Psoas muscle (tissue), 8 donors: Measurements from ENCODE around the gene ICAM4. TPM values are rescaled to one million over a fixed set of nuclear protein-coding genes. Genes with fewer than 3 reads are reported as not detected.

Experiments used
- ATAC-seq, 4 donors: fragments of 200-7000 bp; cut with Tn5 transposase; one replicate each; pipeline ENCODE4 v1.9.1; 2020; ENCODE audit warnings: moderate library complexity in 3 of 4, mild to moderate bottlenecking in 2 of 4
- DNase-seq, 2 donors: peaks; one replicate each; pipeline ENCODE4 v3.0.0-alpha.2; 2020
- H3K27ac ChIP-seq: fragments of 200-600 bp; one replicate; pipeline ENCODE4 v1.8.0; 2022
- H3K27me3 ChIP-seq, 3 donors: fragments of 200-600 bp in 1 of 3; one replicate each; pipeline versions ENCODE4 v1.6.1 to v1.8.0; 2013 to 2022; ENCODE audit warnings: low read length in 2 of 3, mild to moderate bottlenecking in 2 of 3, moderate library complexity in 1 of 3; ENCODE audit not compliant: insufficient read depth in 3 of 3
- H3K36me3 ChIP-seq, 2 donors: fragments of 200-600 bp in 1 of 2; one replicate each; pipeline versions ENCODE4 v1.6.1 to v1.8.0; 2013 to 2022; ENCODE audit warnings: low read depth in 1 of 2, mild to moderate bottlenecking in 1 of 2, moderate library complexity in 1 of 2; ENCODE audit not compliant: insufficient read depth in 1 of 2
- H3K4me1 ChIP-seq: fragments of 200-600 bp; one replicate; pipeline ENCODE4 v1.8.0; 2022
- H3K4me3 ChIP-seq: fragments of 200-600 bp; one replicate; pipeline ENCODE4 v1.8.0; 2022; ENCODE audit warnings: mild to moderate bottlenecking
- H3K9me3 ChIP-seq: fragments of 200-600 bp; one replicate; pipeline ENCODE4 v1.8.0; 2022
- CTCF ChIP-seq: fragments of 200-600 bp; IDR thresholded peaks from one replicate; pipeline ENCODE4 v1.8.0; 2022; ENCODE audit warnings: antibody characterized with exemption
- WGBS, 3 donors: extraction: QIAGEN DNeasy Blood & Tissue Kit; methylation state at CpG; one replicate each; pipeline versions ENCODE4 v1.1.6 to v1.1.7; 2013; 5-methylcytosine and 5-hydroxymethylcytosine counted together
- intact Hi-C, 2 donors: fragments of 100-400 bp; cut with DNase I; formaldehyde crosslinking; loops; one replicate each; pipeline versions ENCODE4 v1.11.0 to v1.14.2; 2022
- polyA plus RNA-seq, 3 donors: library from polyadenylated mRNA; stranded (reverse); fragments of 200-250 nt; gene quantifications; one replicate each; pipeline ENCODE4 v1.2.3, GENCODE V29; 2013
- total RNA-seq, 4 donors: library from RNA; stranded (reverse); fragmentation: NEBNext Ultra II Directional in 2 of 4; extraction: Animal tissue kit (Norgen Biotek cat#: 25700) in 2 of 4; gene quantifications; one replicate each; pipeline versions ENCODE4 v1.2.1 to v1.2.4, GENCODE V29; 2021 to 2023
- donor health status: healthy with polysubstance abuse.
- donor health status: DM: no; HTN: no; CAD: no; lungs with moderate emphysema.
- donor health status: Bipolar disorder and iron deficiency.
- donor health status: healthy.
- donor health status: DM: yes; HTN: yes; CAD: no.
- donor health status: DM: no; HTN: no; CAD: no.
- donor health status: DM: no; HTN: no; CAD: no.
- donor health status: DM: yes; HTN: yes; CAD: no.

ICAM4 gene
- total and polyA plus RNA-seq, 7 donors = 0.04 to 0.47 (median 0.18) TPM; not detected in 4

GRCh38 chr19:10288662-10289166 lies 2.0 kb downstream of the ICAM4 start:
- peak overlapping the region; percentile 59 for H3K4me3 ChIP-seq
- H3K27ac ChIP-seq = no peak overlapping the region
- H3K9me3 ChIP-seq = no peaks in the 10 kb centered on the region
- WGBS, 3 donors = 1 to 4% (median 2%) methylated on average over 23 of the region's 23 CpGs
- peaks cover 0 to 12% of the 10 kb centered on the region in 2 donors for H3K36me3 ChIP-seq
- H3K4me1 ChIP-seq = peaks cover 43% of the 10 kb centered on the region
- intact Hi-C loops = no loop called here
- peak in 1 of 4 donors; percentile 32 for ATAC-seq
- peaks cover 0 to 75% (median 44%) of the 10 kb centered on the region in 3 donors for H3K27me3 ChIP-seq
- no peak for TF ChIP-seq CTCF
- no peak for DNase-seq

DNA sequence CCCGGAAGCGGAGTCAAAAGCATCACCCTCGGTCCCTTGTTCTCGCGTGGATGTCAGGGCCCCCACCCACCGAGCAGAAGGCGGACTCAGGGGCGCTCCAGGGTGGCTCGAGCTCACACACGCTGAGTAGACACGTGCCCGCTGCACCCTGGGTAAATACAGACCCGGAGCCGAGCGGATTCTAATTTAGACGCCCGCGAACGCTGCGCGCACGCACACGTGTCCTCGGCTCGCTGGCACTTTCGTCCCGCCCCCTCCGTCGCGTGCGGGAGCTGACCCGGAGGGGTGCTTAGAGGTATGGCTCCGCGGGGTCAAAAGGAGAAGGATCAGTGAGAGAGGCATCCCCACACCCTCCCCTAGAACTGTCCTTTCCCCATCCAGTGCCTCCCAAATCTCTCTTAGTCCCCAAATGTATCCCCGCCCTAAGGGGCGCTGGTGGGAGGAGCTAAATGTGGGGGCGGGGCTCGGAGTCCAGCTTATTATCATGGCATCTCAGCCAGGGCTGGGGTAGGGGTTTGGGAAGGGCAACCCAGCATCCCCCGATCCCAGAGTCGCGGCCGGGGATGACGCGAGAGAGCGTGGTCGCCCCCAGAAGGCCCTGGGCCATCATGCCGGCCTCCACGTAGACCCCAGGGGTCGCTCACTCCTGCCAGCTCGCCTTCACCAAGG lies 2.5 kb downstream of the ICAM4 start:
- no peak overlapping the region for H3K27ac ChIP-seq
- intact Hi-C loops = no loop called here
- H3K4me1 ChIP-seq = peaks cover 43% of the 10 kb centered on the region
- peaks cover 0 to 9% of the 10 kb centered on the region in 2 donors for H3K36me3 ChIP-seq
- H3K27me3 ChIP-seq = peaks cover 0 to 81% (median 49%) of the 10 kb centered on the region in 3 donors
- peak; percentile 40 to 60 for DNase-seq
- no peaks in the 10 kb centered on the region for H3K9me3 ChIP-seq
- 0 to 2% (median 1%) methylated on average over 42 to 50 of the region's 50 CpGs for WGBS, 3 donors
- no peak for TF ChIP-seq CTCF
- ATAC-seq = peak in 3 of 4 donors; percentile 13 to 21 (median 16)
- H3K4me3 ChIP-seq = peak overlapping the region; percentile 59

DNA sequence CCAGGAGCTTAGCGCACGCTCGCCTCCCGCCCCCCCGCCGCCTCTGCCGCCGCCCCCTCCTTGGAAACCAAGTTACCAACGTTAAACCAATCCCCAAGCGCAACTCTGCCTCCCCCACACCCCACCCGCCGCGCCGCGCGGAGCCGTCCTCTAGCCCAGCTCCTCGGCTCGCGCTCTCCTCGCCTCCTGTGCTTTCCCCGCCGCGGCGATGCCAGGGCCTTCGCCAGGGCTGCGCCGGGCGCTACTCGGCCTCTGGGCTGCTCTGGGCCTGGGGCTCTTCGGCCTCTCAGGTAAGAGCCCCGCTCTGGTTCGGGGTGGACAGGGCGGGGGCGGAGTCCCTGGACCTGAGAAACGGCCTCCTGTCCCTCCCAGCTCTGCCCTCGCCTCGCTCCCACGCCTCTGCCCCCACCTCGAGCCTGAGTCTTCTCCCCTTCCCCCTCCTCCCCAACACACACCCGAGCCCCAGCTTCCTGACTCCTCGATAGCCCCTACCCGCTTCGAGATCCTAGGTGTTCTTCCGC lies 3.1 kb downstream of the ICAM4 start, which contains the start of gene ICAM5:
Gene ICAM5 (plus strand): TSS at position 117 of the 521 bp plus-strand sequence. CDS start 92 bp downstream, at position 209.
- H3K4me3 ChIP-seq = peak within 1 kb of the TSS; percentile 64
- ATAC-seq (no peak), DNase-seq (no peak)
- no peak for TF ChIP-seq CTCF
- 1% methylated on average over 25 to 45 of the region's 45 CpGs for WGBS, 3 donors
- H3K9me3 ChIP-seq = no peaks in the 10 kb centered on the region
- intact Hi-C loops = no loop called here
- H3K4me1 ChIP-seq = peaks cover 43% of the 10 kb centered on the region
- peaks cover 0 to 9% of the 10 kb centered on the region in 2 donors for H3K36me3 ChIP-seq
- peaks cover 0 to 87% (median 54%) of the 10 kb centered on the region in 3 donors for H3K27me3 ChIP-seq
- no peak within 1 kb of the TSS for H3K27ac ChIP-seq

GRCh38 chr19:10290357-10290875 lies 3.7 kb downstream of the ICAM4 start:
- no peak for DNase-seq
- Histone ChIP-seq H3K27ac (no peak overlapping the region), H3K4me1 (peaks cover 43% of the 10 kb centered on the region), H3K27me3 (peaks cover 0 to 92% (median 59%) of the 10 kb centered on the region in 3 donors), H3K36me3 (peaks cover 0 to 6% of the 10 kb centered on the region in 2 donors), H3K4me3 (peak overlapping the region; percentile 64), H3K9me3 (no peaks in the 10 kb centered on the region)
- no peak for TF ChIP-seq CTCF
- ATAC-seq = peak in 2 of 4 donors; percentile 6 to 11
- intact Hi-C loops = no loop called here
- 0 to 2% (median 2%) methylated on average over 30 of the region's 30 CpGs for WGBS, 3 donors
